Small intestine (tissue), 7 donors: ENCODE results near the gene MBLAC1. TPM values are rescaled to one million over a fixed set of nuclear protein-coding genes. Genes with fewer than 3 reads are reported as not detected.
A peak's percentile ranks its signal among the peaks of the same experiment; 100 is the strongest.

Source experiments
- DNase-seq, 2 donors: peaks; one replicate each; pipeline versions ENCODE4 v3.0.0 to v3.0.0-alpha.2; 2013
- FAIRE-seq: peaks from 2 replicates; lab custom pipeline; 2012; peaks lifted over from hg19 to GRCh38; lab: Jason Lieb, UNC
- H3K27ac ChIP-seq, 3 donors: one replicate each; pipeline ENCODE4 v1.5.1; 2013; ENCODE audit warnings: low read length in 2 of 3, mild to moderate bottlenecking in 2 of 3, control low read depth in 1 of 3, inconsistent platforms in 1 of 3, low read depth in 1 of 3, moderate library complexity in 1 of 3
- H3K27me3 ChIP-seq, 3 donors: one replicate each; pipeline ENCODE4 v1.6.1; 2013; ENCODE audit warnings: low read length in 3 of 3, inconsistent platforms in 1 of 3; ENCODE audit not compliant: control insufficient read depth in 3 of 3, insufficient read depth in 3 of 3
- H3K36me3 ChIP-seq, 3 donors: one replicate each; pipeline ENCODE4 v1.6.1; 2013; ENCODE audit warnings: low read length in 3 of 3, inconsistent platforms in 1 of 3, low read depth in 1 of 3, mild to moderate bottlenecking in 1 of 3, moderate library complexity in 1 of 3; ENCODE audit not compliant: control insufficient read depth in 3 of 3, insufficient read depth in 2 of 3
- H3K4me1 ChIP-seq, 3 donors: one replicate each; pipeline ENCODE4 v1.6.1; 2013; ENCODE audit warnings: low read length in 2 of 3, inconsistent platforms in 1 of 3, low read depth in 1 of 3, mild to moderate bottlenecking in 1 of 3, moderate library complexity in 1 of 3; ENCODE audit not compliant: control insufficient read depth in 3 of 3, insufficient read depth in 2 of 3
- H3K4me3 ChIP-seq, 3 donors: one replicate each; pipeline ENCODE4 v1.5.1; 2013; ENCODE audit warnings: low read length in 3 of 3, control low read depth in 1 of 3, inconsistent platforms in 1 of 3, low read depth in 1 of 3, mild to moderate bottlenecking in 1 of 3, moderate library complexity in 1 of 3
- H3K9me3 ChIP-seq, 2 donors: one replicate each; pipeline ENCODE4 v1.6.1; 2013; ENCODE audit warnings: low read depth in 1 of 2, low read length in 1 of 2; ENCODE audit not compliant: control insufficient read depth in 2 of 2, insufficient read depth in 1 of 2
- WGBS, 3 donors: extraction: QIAGEN DNeasy Blood & Tissue Kit; methylation state at CpG; one replicate each; pipeline ENCODE4 v1.1.7; 2013; 5-methylcytosine and 5-hydroxymethylcytosine counted together
- polyA plus RNA-seq, 4 donors: library from polyadenylated mRNA; stranded (reverse) in 3 of 4; unstranded in 1 of 4; fragments of 200-250 nt in 3 of 4; fragments of 120-200 nt in 1 of 4; gene quantifications; one replicate each; pipeline versions ENCODE4 v1.2.1 to v1.2.3, GENCODE V29; 2013
- donor health status: healthy with polysubstance abuse.
- donor health status: control.
- donor health status: control.
- donor health status: Bipolar disorder and iron deficiency.
- donor health status: healthy.

MBLAC1 gene
- polyA plus RNA-seq, 4 donors = 2.0 to 3.3 (median 2.7) TPM

- no peaks in the 10 kb centered on the region for H3K9me3 ChIP-seq
- DNase-seq (no peak), FAIRE-seq (no peak)
- 85 to 90% (median 88%) methylated on average over 7 of the region's 7 CpGs for WGBS, 3 donors
- no peak overlapping the region for H3K27ac ChIP-seq
- no peak overlapping the region for H3K4me3 ChIP-seq
- peaks cover 4 to 50% (median 5%) of the 10 kb centered on the region in 3 donors for H3K36me3 ChIP-seq
- H3K4me1 ChIP-seq = peaks cover under 1 to 9% (median 2%) of the 10 kb centered on the region in 3 donors
- H3K27me3 ChIP-seq = no peaks in the 10 kb centered on the region
Measured at GRCh38 chr7:100115026-100115425, 11.7 kb upstream of the MBLAC1 start.

DNA sequence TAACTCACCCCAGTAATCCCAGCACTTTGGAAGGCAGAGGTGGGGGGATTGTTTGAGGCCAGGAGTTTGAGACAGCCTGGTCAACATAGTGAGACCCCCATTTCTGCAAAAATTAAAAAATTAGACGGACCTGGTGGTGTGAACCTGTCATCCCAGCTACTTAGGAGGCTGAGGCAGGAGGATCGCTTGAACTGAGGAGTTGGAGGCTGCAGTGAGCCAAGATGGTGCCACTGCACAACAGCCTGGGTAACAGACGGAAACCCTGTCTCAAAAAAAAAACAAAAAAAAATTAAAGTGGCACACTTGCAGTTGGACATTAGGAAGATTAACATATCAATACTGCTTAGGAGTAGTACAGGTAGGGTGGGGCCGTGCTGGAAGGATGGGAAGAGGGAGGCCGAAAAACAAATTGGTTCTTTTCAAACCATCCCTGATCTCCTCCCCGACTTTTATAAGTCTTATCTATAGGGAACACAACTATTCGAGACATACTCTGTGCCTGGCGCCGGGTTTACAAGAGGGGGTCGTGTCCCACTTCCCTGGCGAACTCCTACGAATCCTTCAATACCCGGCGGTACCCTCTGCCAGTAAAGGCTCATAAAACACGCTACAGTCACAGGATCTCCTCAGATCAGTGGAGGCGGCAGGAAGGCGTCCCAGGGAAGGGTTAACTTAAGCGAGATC is 8.2 kb upstream of the MBLAC1 start:
- no peak for DNase-seq
- H3K27ac ChIP-seq = peak overlapping the region in 1 of 3 donors; percentile 91
- H3K9me3 ChIP-seq = no peaks in the 10 kb centered on the region
- 17 to 20% (median 19%) methylated on average over 18 of the region's 18 CpGs for WGBS, 3 donors
- peaks cover 2 to 17% (median 6%) of the 10 kb centered on the region in 3 donors for H3K4me1 ChIP-seq
- no peaks in the 10 kb centered on the region for H3K27me3 ChIP-seq
- peaks cover 0 to 23% (median 0%) of the 10 kb centered on the region in 3 donors for H3K36me3 ChIP-seq
- H3K4me3 ChIP-seq = peak overlapping the region; percentile 55 to 68 (median 61)
- no peak for FAIRE-seq

GRCh38 chr7:100119072-100119969 is 7.4 kb upstream of the MBLAC1 start, which contains the start of the genes CNPY4 and TAF6:
CNPY4 (plus strand) TSS chr7:100119634; CDS start chr7:100119745, 111 bp downstream.
TAF6 (minus strand) TSS chr7:100119358; CDS start chr7:100114209, 5,149 bp downstream.
- Histone ChIP-seq H3K4me3 (peak within 1 kb of the TSS; percentile 55 to 68 (median 63)), H3K9me3 (no peaks in the 10 kb centered on the region), H3K36me3 (peaks cover 0 to 15% (median 0%) of the 10 kb centered on the region in 3 donors), H3K4me1 (peaks cover 2 to 19% (median 6%) of the 10 kb centered on the region in 3 donors), H3K27me3 (no peaks in the 10 kb centered on the region), H3K27ac (peak within 1 kb of the TSS; percentile 59 to 91 (median 65))
- 0% methylated on average over 49 of the region's 49 CpGs for WGBS, 3 donors
- FAIRE-seq = no peak
- DNase-seq = peak; percentile 95 to 96

DNA sequence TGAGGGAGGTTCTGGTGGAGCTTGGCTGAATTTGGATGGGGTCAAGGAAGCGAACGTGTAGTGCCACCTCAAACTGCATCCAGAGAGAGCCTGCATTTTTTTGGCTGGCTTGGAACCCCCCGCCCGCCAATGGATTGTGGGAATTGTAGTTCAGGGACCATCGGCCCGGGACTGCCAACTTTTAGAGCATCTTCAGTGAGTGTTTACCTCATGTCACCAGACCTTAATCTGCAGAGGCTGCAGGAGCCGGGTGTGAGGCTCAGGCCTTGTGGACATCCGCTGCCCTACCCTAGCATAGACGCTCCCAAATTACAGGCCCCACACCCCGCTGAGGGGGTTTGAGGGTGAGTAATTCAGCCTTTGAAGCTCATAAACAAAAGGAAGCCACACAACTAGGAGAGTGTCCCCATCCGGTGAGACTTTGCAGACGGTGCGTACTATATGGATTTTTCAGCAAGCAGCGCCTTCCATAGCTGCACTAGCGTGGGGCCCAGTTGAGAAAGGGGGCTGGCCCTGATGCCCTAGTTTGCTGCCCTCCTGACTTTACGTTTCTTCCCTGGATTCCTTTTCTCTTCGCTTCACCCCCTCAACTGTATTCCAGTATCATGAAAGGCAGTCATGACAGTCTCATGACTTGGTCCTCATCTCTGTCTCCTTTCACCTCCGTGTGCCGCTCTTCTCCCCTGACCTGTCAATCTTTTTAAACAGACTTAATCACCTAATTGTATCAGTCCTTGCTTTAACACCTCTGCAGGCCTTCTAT is 6.6 kb upstream of the MBLAC1 start:
- peaks cover 5 to 24% (median 6%) of the 10 kb centered on the region in 3 donors for H3K4me1 ChIP-seq
- H3K9me3 ChIP-seq = no peaks in the 10 kb centered on the region
- no peaks in the 10 kb centered on the region for H3K27me3 ChIP-seq
- H3K4me3 ChIP-seq = peak overlapping the region; percentile 50 to 68 (median 63)
- FAIRE-seq (no peak), DNase-seq (peak in 1 of 2 donors; percentile 51)
- H3K36me3 ChIP-seq = peaks cover 0 to 7% (median 0%) of the 10 kb centered on the region in 3 donors
- 22 to 42% (median 33%) methylated on average over 19 of the region's 19 CpGs for WGBS, 3 donors
- H3K27ac ChIP-seq = peak overlapping the region; percentile 59 to 91 (median 65)

DNA sequence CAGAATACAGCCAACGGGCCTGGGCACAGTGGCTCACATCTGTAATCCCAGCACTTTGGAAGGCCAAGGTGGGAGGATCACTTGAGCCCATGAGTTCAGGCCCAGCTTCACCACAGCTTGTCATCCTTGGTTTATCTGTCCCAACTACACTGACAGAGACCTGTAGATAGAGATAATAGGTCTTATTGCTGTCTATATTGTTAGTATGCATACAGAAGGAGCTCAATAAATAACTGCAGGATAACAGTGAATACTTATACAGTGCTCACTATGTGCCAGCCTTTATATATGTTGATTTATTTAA is 6.1 kb upstream of the MBLAC1 start:
- no peaks in the 10 kb centered on the region for H3K9me3 ChIP-seq
- WGBS, 3 donors = 33 to 55% (median 44%) methylated on average over 1 of the region's 1 CpG
- no peak for FAIRE-seq
- H3K27me3 ChIP-seq = no peaks in the 10 kb centered on the region
- peaks cover 0 to 5% (median 0%) of the 10 kb centered on the region in 3 donors for H3K36me3 ChIP-seq
- H3K27ac ChIP-seq = peak overlapping the region in 2 of 3 donors; percentile 25 to 91
- H3K4me3 ChIP-seq = peak overlapping the region in 1 of 3 donors; percentile 68
- H3K4me1 ChIP-seq = peaks cover 5 to 30% (median 6%) of the 10 kb centered on the region in 3 donors
- DNase-seq = no peak

DNA sequence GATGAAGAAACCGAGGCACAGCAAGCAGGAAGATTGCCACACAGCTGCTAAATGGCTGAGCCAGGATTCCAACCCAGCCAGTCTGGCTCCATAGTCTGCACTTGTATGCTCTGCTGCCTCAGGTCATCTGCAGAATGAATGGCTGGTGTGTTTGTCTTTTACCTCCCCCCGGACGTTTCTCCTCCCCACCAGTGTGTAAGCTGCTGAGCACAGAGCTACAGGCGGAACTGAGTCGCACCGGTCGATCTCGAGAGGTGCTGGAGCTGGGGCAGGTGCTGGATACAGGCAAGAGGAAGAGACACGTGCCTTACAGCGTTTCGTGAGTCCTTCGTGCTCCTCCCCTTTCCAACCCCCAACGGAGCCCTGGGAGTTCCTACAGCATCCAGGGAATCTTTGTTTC is 4.7 kb upstream of the MBLAC1 start:
- Histone ChIP-seq H3K27me3 (no peaks in the 10 kb centered on the region), H3K9me3 (no peaks in the 10 kb centered on the region), H3K27ac (no peak overlapping the region), H3K4me1 (peaks cover 5 to 35% (median 6%) of the 10 kb centered on the region in 3 donors), H3K4me3 (no peak overlapping the region), H3K36me3 (peaks cover 0 to 5% (median 0%) of the 10 kb centered on the region in 3 donors)
- WGBS, 3 donors = 13 to 66% (median 34%) methylated on average over 12 to 13 of the region's 13 CpGs
- FAIRE-seq = no peak
- DNase-seq = peak in 1 of 2 donors; percentile 62

- Histone ChIP-seq H3K27ac (no peak overlapping the region), H3K4me1 (peaks cover 5 to 35% (median 6%) of the 10 kb centered on the region in 3 donors), H3K9me3 (no peaks in the 10 kb centered on the region), H3K4me3 (no peak overlapping the region), H3K27me3 (no peaks in the 10 kb centered on the region), H3K36me3 (peaks cover 0 to 5% (median 0%) of the 10 kb centered on the region in 3 donors)
- WGBS, 3 donors = 92 to 100% (median 96%) methylated on average over 1 of the region's 1 CpG
- no peak for FAIRE-seq
- DNase-seq = no peak
Measured at GRCh38 chr7:100122568-100122967, 4.2 kb upstream of the MBLAC1 start.
